ENCODE results near the gene EMILIN3.

DNA sequence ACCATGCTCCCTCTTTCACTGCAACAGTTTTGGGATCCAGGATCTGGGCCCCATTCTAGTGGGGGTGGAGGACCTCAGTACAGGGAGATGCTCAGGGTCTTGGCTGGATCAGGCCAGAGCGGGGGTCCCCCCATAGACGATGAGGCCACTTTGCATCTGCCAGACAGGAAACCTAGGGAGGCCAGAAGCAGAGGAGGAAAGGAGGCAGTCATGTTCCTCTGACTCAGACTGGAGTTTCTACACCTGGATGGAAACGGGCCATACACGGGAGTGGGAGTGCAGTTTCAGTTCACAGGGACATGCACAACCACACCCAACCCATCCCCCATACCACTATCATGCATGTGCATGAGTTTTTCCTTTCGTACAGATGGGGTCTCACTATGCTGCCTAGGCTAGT, 3.6 kb upstream of the EMILIN3 start:
- TF ChIP-seq, protein P1, sequence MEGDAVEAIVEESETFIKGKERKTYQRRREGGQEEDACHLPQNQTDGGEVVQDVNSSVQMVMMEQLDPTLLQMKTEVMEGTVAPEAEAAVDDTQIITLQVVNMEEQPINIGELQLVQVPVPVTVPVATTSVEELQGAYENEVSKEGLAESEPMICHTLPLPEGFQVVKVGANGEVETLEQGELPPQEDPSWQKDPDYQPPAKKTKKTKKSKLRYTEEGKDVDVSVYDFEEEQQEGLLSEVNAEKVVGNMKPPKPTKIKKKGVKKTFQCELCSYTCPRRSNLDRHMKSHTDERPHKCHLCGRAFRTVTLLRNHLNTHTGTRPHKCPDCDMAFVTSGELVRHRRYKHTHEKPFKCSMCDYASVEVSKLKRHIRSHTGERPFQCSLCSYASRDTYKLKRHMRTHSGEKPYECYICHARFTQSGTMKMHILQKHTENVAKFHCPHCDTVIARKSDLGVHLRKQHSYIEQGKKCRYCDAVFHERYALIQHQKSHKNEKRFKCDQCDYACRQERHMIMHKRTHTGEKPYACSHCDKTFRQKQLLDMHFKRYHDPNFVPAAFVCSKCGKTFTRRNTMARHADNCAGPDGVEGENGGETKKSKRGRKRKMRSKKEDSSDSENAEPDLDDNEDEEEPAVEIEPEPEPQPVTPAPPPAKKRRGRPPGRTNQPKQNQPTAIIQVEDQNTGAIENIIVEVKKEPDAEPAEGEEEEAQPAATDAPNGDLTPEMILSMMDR (IDR thresholded peaks at IDR 0.05; ENCODE audit: insufficient read depth, low read depth, low read length), result no peak
- no peak for TF ChIP-seq EZH2 (IDR thresholded peaks at IDR 0.05; ENCODE audit: insufficient read depth, low read length)

Measured in astrocyte (in vitro differentiated cells and primary cell).